Measurements from ENCODE around the gene OR4C11.

DNA sequence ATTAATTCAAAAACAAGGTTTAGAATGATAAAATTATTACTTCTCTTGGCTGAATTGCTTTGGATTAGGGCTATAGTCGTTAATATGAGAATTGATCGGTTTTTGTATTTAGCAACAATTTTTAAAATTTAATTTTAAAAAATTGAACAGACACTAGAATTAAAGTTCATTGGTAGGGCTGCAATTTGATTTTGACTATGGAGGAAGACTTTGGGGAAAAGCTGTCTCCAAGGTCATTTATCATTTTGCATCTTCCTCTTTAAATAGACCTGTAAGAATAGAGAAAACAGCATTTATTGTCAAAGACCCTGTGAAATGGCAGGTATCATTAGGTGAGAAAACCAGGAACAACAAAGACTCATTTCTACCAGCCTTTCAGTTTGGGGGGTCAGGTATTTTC lies 40.6 kb upstream of the OR4C11 start, which contains the start of gene OR4S2:
- TF ChIP-seq POLR2A (IDR thresholded peaks at IDR 0.05) (no peak), POLR2AphosphoS5 (IDR thresholded peaks at IDR 0.05) (no peak)
- TF ChIP-seq, protein P1, sequence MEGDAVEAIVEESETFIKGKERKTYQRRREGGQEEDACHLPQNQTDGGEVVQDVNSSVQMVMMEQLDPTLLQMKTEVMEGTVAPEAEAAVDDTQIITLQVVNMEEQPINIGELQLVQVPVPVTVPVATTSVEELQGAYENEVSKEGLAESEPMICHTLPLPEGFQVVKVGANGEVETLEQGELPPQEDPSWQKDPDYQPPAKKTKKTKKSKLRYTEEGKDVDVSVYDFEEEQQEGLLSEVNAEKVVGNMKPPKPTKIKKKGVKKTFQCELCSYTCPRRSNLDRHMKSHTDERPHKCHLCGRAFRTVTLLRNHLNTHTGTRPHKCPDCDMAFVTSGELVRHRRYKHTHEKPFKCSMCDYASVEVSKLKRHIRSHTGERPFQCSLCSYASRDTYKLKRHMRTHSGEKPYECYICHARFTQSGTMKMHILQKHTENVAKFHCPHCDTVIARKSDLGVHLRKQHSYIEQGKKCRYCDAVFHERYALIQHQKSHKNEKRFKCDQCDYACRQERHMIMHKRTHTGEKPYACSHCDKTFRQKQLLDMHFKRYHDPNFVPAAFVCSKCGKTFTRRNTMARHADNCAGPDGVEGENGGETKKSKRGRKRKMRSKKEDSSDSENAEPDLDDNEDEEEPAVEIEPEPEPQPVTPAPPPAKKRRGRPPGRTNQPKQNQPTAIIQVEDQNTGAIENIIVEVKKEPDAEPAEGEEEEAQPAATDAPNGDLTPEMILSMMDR (IDR thresholded peaks at IDR 0.05 in 8 of 11, conservative IDR thresholded peaks at IDR 0.05 in 3 of 11) = no peak
